SK-N-SH (cell line): ENCODE measurements around the gene EPHB2. TPM values are rescaled to one million over a fixed set of nuclear protein-coding genes. Genes with fewer than 3 reads are reported as not detected.

Experiments used
- CTCF ChIA-PET: fragments of 300-600, 350-600 bp; formaldehyde crosslinking; extraction: SDS; loops from one replicate; lab custom pipeline; 2021; lab: Yijun Ruan, JAX
- POLR2A ChIA-PET: fragments of 350-600 bp; sonication (Branson Sonifier 250); formaldehyde crosslinking; extraction: SDS; loops from one replicate; lab custom pipeline; 2020; ENCODE audit warnings: antibody characterized with exemption, inconsistent platforms; lab: Yijun Ruan, JAX
- DNase-seq: peaks from one replicate; pipeline ENCODE4 v3.0.0; 2012
- H2AFZ ChIP-seq: fragments of 200-600 bp; sonication (generic); 2 replicates; pipeline ENCODE4 v1.8.1; 2016; ENCODE audit warnings: antibody characterized with exemption, mild to moderate bottlenecking, low read depth
- H3F3A ChIP-seq: fragments of 200-600 bp; sonication (generic); replicated peaks from 2 replicates; pipeline ENCODE3; 2016; ENCODE audit warnings: antibody characterized with exemption, mild to moderate bottlenecking; ENCODE audit not compliant: insufficient read depth
- H3K27ac ChIP-seq, 2 experiments: fragments of 200-500 bp in 1 of 2; fragments of 200-600 bp in 1 of 2; sonication (Bioruptor generic) in 1 of 2; sonication (generic), shearing (Covaris generic) in 1 of 2; 2 replicates each; pipeline versions ENCODE4 v1.5.1 to v1.6.1; 2014 to 2016; ENCODE audit warnings: low read depth in 2 of 2, inconsistent platforms in 1 of 2, low read length in 1 of 2, mild to moderate bottlenecking in 1 of 2, mixed read lengths in 1 of 2
- H3K27me3 ChIP-seq: fragments of 200-600 bp; sonication (generic), shearing (Covaris generic); 2 replicates; pipeline ENCODE4 v1.6.1; 2016; ENCODE audit warnings: mixed run types; ENCODE audit not compliant: insufficient read depth
- H3K36me3 ChIP-seq, 2 experiments: fragments of 200-500 bp in 1 of 2; fragments of 200-600 bp in 1 of 2; sonication (Bioruptor generic) in 1 of 2; sonication (generic) in 1 of 2; replicated peaks in 1 of 2; 2 replicates each; pipeline versions ENCODE3 to v1.5.1; 2014 to 2016; ENCODE audit warnings: low read length in 1 of 2, mild to moderate bottlenecking in 1 of 2; ENCODE audit not compliant: insufficient read depth in 2 of 2, control insufficient read depth in 1 of 2
- H3K4me1 ChIP-seq, 2 experiments: fragments of 200-500 bp in 1 of 2; fragments of 200-600 bp in 1 of 2; sonication (Bioruptor generic) in 1 of 2; sonication (generic), shearing (Covaris generic) in 1 of 2; 2 replicates each; pipeline versions ENCODE4 v1.5.1 to v1.6.1; 2014 to 2016; ENCODE audit warnings: low read depth in 1 of 2, low read length in 1 of 2, mixed run types in 1 of 2; ENCODE audit not compliant: insufficient read depth in 2 of 2, control insufficient read depth in 1 of 2
- H3K4me2 ChIP-seq: fragments of 200-600 bp; sonication (generic), shearing (Covaris generic); 2 replicates; pipeline ENCODE4 v1.6.1; 2017; ENCODE audit warnings: mixed run types
- H3K4me3 ChIP-seq, 2 experiments: fragments of 200-500 bp in 1 of 2; fragments of 200-600 bp in 1 of 2; sonication (Bioruptor generic) in 1 of 2; sonication (generic), shearing (Covaris generic) in 1 of 2; 2 replicates each; pipeline versions ENCODE4 v1.5.1 to v1.8.1; 2014 to 2016; ENCODE audit warnings: low read depth in 2 of 2, inconsistent platforms in 1 of 2, low read length in 1 of 2, mild to moderate bottlenecking in 1 of 2, mixed read lengths in 1 of 2, moderate library complexity in 1 of 2
- H3K79me2 ChIP-seq: fragments of 200-600 bp; sonication (generic); 2 replicates; pipeline ENCODE4 v1.8.1; 2017; ENCODE audit warnings: mild to moderate bottlenecking; ENCODE audit not compliant: insufficient read depth
- H3K9ac ChIP-seq: fragments of 200-600 bp; sonication (generic); 2 replicates; pipeline ENCODE4 v1.6.1; 2017; ENCODE audit warnings: mixed run types
- H3K9me2 ChIP-seq: fragments of 200-600 bp; sonication (generic); 2 replicates; pipeline ENCODE4 v1.6.1; 2017; ENCODE audit warnings: mixed run types
- H3K9me3 ChIP-seq: fragments of 200-600 bp; sonication (generic); 2 replicates; pipeline ENCODE4 v1.6.1; 2017; ENCODE audit warnings: mixed run types, mild to moderate bottlenecking, moderate library complexity
- H4K20me1 ChIP-seq: fragments of 200-600 bp; sonication (generic); 2 replicates; pipeline ENCODE4 v1.6.1; 2017; ENCODE audit warnings: mild to moderate bottlenecking, mixed run types; ENCODE audit not compliant: insufficient read depth
- CHD2 ChIP-seq: fragments of 150-350 bp; IDR thresholded peaks from 2 replicates; pipeline ENCODE4 v1.6.1; 2018; ENCODE audit warnings: low read length; ENCODE audit not compliant: partially characterized antibody
- EP300 ChIP-seq, 2 experiments: IDR thresholded peaks; 2 replicates each; pipeline versions ENCODE4 v1.4.0 to v1.6.1; 2012; ENCODE audit warnings: borderline replicate concordance in 1 of 2, low read depth in 1 of 2, low read length in 1 of 2
- FOSL2 ChIP-seq: IDR thresholded peaks from 2 replicates; pipeline ENCODE4 v1.4.0; 2012; ENCODE audit warnings: low read depth, mild to moderate bottlenecking, moderate library complexity, borderline replicate concordance
- FOXM1 ChIP-seq: IDR thresholded peaks from 2 replicates; pipeline ENCODE4 v1.4.0; 2012; ENCODE audit warnings: low read depth, mild to moderate bottlenecking
- GATA2 ChIP-seq: sonication (generic); formaldehyde crosslinking; IDR thresholded peaks from 2 replicates; pipeline ENCODE4 v1.5.0; 2020; ENCODE audit warnings: mild to moderate bottlenecking, missing genetic modification reagents
- JUND ChIP-seq: IDR thresholded peaks from 2 replicates; pipeline ENCODE4 v1.4.0; 2012
- NRF1 ChIP-seq: IDR thresholded peaks from 2 replicates; pipeline ENCODE4 v1.6.1; 2012; ENCODE audit warnings: low read depth, mild to moderate bottlenecking, low read length
- RCOR1 ChIP-seq: fragments of 150-350 bp; IDR thresholded peaks from 2 replicates; pipeline ENCODE4 v1.6.1; 2017; ENCODE audit warnings: antibody characterized with exemption, low read length
- RFX5 ChIP-seq: IDR thresholded peaks from 2 replicates; pipeline ENCODE4 v1.6.1; 2012; ENCODE audit warnings: mild to moderate bottlenecking, improper control_type of control experiment, low read length
- SMC3 ChIP-seq: IDR thresholded peaks from 2 replicates; pipeline ENCODE4 v1.6.1; 2012; ENCODE audit warnings: low read depth, low read length, improper control_type of control experiment
- TEAD4 ChIP-seq: IDR thresholded peaks from 2 replicates; pipeline ENCODE4 v1.4.0; 2012; ENCODE audit warnings: mild to moderate bottlenecking, borderline replicate concordance; ENCODE audit not compliant: insufficient read depth
- WGBS: methylation state at CpG from one replicate; pipeline ENCODE4 v1.1.6; 2017; ENCODE audit warnings: low lambda C conversion rate; 5-methylcytosine and 5-hydroxymethylcytosine counted together
- polyA plus RNA-seq, 3 experiments: library from polyadenylated mRNA; depleted of rRNA; stranded (reverse); fragments of >200 nt; gene quantifications; 2 replicates each; pipeline ENCODE4 v1.2.3, GENCODE V29; 2012
- TF ChIP-seq, protein P1 (sequence below): fragments of 150-350 bp; IDR thresholded peaks from 2 replicates; pipeline ENCODE4 v1.6.1; 2016; ENCODE audit warnings: mild to moderate bottlenecking, low read depth, low read length
- TF ChIP-seq, protein P2 (sequence below): IDR thresholded peaks from 2 replicates; pipeline ENCODE4 v1.6.1; 2012; ENCODE audit warnings: mild to moderate bottlenecking, low read depth, low read length, moderate library complexity
- TF ChIP-seq, protein P3 (sequence below): IDR thresholded peaks from 2 replicates; pipeline ENCODE4 v1.4.0; 2012; ENCODE audit warnings: low read depth
- TF ChIP-seq, protein P4 (sequence below): fragments of 200-600 bp; sonication (generic); IDR thresholded peaks from 2 replicates; pipeline ENCODE4 v1.6.1; 2017; ENCODE audit warnings: antibody characterized with exemption, mild to moderate bottlenecking, moderate library complexity
- TF ChIP-seq, protein P5 (sequence below): IDR thresholded peaks from 2 replicates; pipeline ENCODE4 v1.4.0; 2012; ENCODE audit warnings: low read depth, borderline replicate concordance

EPHB2 gene
- polyA plus RNA-seq, 1 of the 3 experiments (the other 2 are of a cell fraction): 25.2 TPM

DNA sequence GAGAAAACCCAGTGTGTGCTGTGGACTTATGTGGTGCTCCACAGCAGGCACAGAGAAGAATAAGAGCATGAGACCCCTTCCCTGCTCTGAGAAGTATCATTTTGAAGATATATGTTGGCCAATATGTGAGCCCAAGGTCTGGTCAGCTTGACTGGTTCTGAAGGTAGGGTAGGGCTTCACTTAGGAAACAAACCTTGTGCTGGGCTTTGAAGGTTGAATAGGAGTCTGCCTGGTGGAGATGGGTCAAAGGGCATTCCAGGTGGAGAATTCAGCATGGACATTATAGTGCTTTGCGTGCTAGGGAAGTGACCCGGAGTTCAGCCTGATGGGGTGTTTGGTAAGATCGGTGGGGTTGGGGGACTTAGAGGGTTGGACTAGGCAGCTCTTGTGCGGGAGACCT is 99.1 kb downstream of the EPHB2 start:
- TF ChIP-seq NRF1 (no peak), GATA2 (CRISPR knock-in tag) (no peak), SMC3 (no peak), RCOR1 (no peak), RFX5 (no peak), JUND (no peak), EP300 (IDR thresholded peaks at IDR 0.05; ENCODE audit: borderline replicate concordance in 1 of 2, low read depth in 1 of 2, low read length in 1 of 2) (no peak), FOSL2 (no peak), TEAD4 (no peak), FOXM1 (no peak), CHD2 (no peak)
- TF ChIP-seq, protein P1, sequence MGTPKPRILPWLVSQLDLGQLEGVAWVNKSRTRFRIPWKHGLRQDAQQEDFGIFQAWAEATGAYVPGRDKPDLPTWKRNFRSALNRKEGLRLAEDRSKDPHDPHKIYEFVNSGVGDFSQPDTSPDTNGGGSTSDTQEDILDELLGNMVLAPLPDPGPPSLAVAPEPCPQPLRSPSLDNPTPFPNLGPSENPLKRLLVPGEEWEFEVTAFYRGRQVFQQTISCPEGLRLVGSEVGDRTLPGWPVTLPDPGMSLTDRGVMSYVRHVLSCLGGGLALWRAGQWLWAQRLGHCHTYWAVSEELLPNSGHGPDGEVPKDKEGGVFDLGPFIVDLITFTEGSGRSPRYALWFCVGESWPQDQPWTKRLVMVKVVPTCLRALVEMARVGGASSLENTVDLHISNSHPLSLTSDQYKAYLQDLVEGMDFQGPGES: no peak
- TF ChIP-seq, protein P2, sequence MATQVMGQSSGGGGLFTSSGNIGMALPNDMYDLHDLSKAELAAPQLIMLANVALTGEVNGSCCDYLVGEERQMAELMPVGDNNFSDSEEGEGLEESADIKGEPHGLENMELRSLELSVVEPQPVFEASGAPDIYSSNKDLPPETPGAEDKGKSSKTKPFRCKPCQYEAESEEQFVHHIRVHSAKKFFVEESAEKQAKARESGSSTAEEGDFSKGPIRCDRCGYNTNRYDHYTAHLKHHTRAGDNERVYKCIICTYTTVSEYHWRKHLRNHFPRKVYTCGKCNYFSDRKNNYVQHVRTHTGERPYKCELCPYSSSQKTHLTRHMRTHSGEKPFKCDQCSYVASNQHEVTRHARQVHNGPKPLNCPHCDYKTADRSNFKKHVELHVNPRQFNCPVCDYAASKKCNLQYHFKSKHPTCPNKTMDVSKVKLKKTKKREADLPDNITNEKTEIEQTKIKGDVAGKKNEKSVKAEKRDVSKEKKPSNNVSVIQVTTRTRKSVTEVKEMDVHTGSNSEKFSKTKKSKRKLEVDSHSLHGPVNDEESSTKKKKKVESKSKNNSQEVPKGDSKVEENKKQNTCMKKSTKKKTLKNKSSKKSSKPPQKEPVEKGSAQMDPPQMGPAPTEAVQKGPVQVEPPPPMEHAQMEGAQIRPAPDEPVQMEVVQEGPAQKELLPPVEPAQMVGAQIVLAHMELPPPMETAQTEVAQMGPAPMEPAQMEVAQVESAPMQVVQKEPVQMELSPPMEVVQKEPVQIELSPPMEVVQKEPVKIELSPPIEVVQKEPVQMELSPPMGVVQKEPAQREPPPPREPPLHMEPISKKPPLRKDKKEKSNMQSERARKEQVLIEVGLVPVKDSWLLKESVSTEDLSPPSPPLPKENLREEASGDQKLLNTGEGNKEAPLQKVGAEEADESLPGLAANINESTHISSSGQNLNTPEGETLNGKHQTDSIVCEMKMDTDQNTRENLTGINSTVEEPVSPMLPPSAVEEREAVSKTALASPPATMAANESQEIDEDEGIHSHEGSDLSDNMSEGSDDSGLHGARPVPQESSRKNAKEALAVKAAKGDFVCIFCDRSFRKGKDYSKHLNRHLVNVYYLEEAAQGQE: no peak
- TF ChIP-seq, protein P3, sequence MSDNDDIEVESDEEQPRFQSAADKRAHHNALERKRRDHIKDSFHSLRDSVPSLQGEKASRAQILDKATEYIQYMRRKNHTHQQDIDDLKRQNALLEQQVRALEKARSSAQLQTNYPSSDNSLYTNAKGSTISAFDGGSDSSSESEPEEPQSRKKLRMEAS: no peak
- TF ChIP-seq, protein P4, sequence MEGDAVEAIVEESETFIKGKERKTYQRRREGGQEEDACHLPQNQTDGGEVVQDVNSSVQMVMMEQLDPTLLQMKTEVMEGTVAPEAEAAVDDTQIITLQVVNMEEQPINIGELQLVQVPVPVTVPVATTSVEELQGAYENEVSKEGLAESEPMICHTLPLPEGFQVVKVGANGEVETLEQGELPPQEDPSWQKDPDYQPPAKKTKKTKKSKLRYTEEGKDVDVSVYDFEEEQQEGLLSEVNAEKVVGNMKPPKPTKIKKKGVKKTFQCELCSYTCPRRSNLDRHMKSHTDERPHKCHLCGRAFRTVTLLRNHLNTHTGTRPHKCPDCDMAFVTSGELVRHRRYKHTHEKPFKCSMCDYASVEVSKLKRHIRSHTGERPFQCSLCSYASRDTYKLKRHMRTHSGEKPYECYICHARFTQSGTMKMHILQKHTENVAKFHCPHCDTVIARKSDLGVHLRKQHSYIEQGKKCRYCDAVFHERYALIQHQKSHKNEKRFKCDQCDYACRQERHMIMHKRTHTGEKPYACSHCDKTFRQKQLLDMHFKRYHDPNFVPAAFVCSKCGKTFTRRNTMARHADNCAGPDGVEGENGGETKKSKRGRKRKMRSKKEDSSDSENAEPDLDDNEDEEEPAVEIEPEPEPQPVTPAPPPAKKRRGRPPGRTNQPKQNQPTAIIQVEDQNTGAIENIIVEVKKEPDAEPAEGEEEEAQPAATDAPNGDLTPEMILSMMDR: no peak
- TF ChIP-seq, protein P5, sequence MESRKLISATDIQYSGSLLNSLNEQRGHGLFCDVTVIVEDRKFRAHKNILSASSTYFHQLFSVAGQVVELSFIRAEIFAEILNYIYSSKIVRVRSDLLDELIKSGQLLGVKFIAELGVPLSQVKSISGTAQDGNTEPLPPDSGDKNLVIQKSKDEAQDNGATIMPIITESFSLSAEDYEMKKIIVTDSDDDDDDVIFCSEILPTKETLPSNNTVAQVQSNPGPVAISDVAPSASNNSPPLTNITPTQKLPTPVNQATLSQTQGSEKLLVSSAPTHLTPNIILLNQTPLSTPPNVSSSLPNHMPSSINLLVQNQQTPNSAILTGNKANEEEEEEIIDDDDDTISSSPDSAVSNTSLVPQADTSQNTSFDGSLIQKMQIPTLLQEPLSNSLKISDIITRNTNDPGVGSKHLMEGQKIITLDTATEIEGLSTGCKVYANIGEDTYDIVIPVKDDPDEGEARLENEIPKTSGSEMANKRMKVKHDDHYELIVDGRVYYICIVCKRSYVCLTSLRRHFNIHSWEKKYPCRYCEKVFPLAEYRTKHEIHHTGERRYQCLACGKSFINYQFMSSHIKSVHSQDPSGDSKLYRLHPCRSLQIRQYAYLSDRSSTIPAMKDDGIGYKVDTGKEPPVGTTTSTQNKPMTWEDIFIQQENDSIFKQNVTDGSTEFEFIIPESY: no peak
- TF ChIP-seq, all 33 proteins: peak for 0
- peak overlapping the region; percentile 68; the same call in 1 of the 2 replicates for H3K4me2 ChIP-seq
- ChIA-PET CTCF (interaction anchor here (0.7 to 1.0 kb wide), 2 partner anchors 11 to 81 kb away, joined by 3 to 4 read pairs; no protein-coding TSS in a partner anchor), POLR2A (no interaction called here)
- no peaks in the 10 kb centered on the region for H3K9me3 ChIP-seq
- H3K4me1 ChIP-seq: peaks cover 23 to 58% of the 10 kb centered on the region in 2 experiments; a peak in 3 of 4 replicates
- H3K9me2 ChIP-seq: no peaks in the 10 kb centered on the region
- H3K27me3 ChIP-seq: no peaks in the 10 kb centered on the region
- no peaks in the 10 kb centered on the region for H4K20me1 ChIP-seq
- H3K4me3 ChIP-seq: no peak overlapping the region
- no peak for DNase-seq
- 97% methylated on average over 3 of the region's 4 CpGs for WGBS
- peaks cover 0 to 3% of the 10 kb centered on the region in 2 experiments for H3K36me3 ChIP-seq
- H3K27ac ChIP-seq: peak overlapping the region; percentile 88 to 95
- H3K9ac ChIP-seq: no peak overlapping the region
- H2AFZ ChIP-seq: no peak overlapping the region
- H3F3A ChIP-seq: peaks cover 25% of the 10 kb centered on the region
- peaks cover 4% of the 10 kb centered on the region; the same call in 1 of the 2 replicates for H3K79me2 ChIP-seq
